ENCODE results near the gene LHX1. TPM values are rescaled to one million over a fixed set of nuclear protein-coding genes. Genes with fewer than 3 reads are reported as not detected.

Gene LHX1
- total RNA-seq, 1 donor from 2014 or later = 2.7 TPM

- H3K9me3 Mint-ChIP-seq = no peaks in the 10 kb centered on the region
- H3K36me3 Mint-ChIP-seq = peaks cover 6% of the 10 kb centered on the region
- DNase-seq (ENCODE audit: extremely low spot score, unreplicated experiment) = no peak
- peaks cover 46% of the 10 kb centered on the region for H3K4me1 Mint-ChIP-seq (ENCODE audit: unreplicated experiment)
- no peak overlapping the region for H3K27ac Mint-ChIP-seq
- H3K4me3 Mint-ChIP-seq = no peak overlapping the region
- TF ChIP-seq CTCF (conservative IDR thresholded peaks at IDR 0.05) = no peak
- no peaks in the 10 kb centered on the region for H3K27me3 Mint-ChIP-seq
Observed at GRCh38 chr17:36975922-36976515, 38.7 kb downstream of the LHX1 start.

GRCh38 chr17:36977066-36977465 is 39.8 kb downstream of the LHX1 start:
- H3K9me3 Mint-ChIP-seq = no peaks in the 10 kb centered on the region
- TF ChIP-seq CTCF (conservative IDR thresholded peaks at IDR 0.05) = no peak
- no peaks in the 10 kb centered on the region for H3K27me3 Mint-ChIP-seq
- no peak for DNase-seq (ENCODE audit: extremely low spot score, unreplicated experiment)
- peaks cover 12% of the 10 kb centered on the region for H3K36me3 Mint-ChIP-seq
- H3K4me3 Mint-ChIP-seq = no peak overlapping the region
- H3K4me1 Mint-ChIP-seq (ENCODE audit: unreplicated experiment) = peaks cover 39% of the 10 kb centered on the region
- H3K27ac Mint-ChIP-seq = no peak overlapping the region

- peaks cover 12% of the 10 kb centered on the region for H3K36me3 Mint-ChIP-seq
- H3K27ac Mint-ChIP-seq = no peak overlapping the region
- no peak overlapping the region for H3K4me3 Mint-ChIP-seq
- no peak for DNase-seq (ENCODE audit: extremely low spot score, unreplicated experiment)
- peaks cover 34% of the 10 kb centered on the region for H3K4me1 Mint-ChIP-seq (ENCODE audit: unreplicated experiment)
- no peaks in the 10 kb centered on the region for H3K9me3 Mint-ChIP-seq
- H3K27me3 Mint-ChIP-seq = no peaks in the 10 kb centered on the region
- TF ChIP-seq CTCF (conservative IDR thresholded peaks at IDR 0.05) = no peak
Observed at GRCh38 chr17:36977568-36977967, 40.3 kb downstream of the LHX1 start.

GRCh38 chr17:36978810-36979564 is 41.7 kb downstream of the LHX1 start:
- no peak for TF ChIP-seq CTCF (conservative IDR thresholded peaks at IDR 0.05)
- no peaks in the 10 kb centered on the region for H3K9me3 Mint-ChIP-seq
- no peak overlapping the region for H3K27ac Mint-ChIP-seq
- no peak overlapping the region for H3K4me3 Mint-ChIP-seq
- no peak for DNase-seq (ENCODE audit: extremely low spot score, unreplicated experiment)
- peaks cover 14% of the 10 kb centered on the region for H3K36me3 Mint-ChIP-seq
- no peaks in the 10 kb centered on the region for H3K27me3 Mint-ChIP-seq
- H3K4me1 Mint-ChIP-seq (ENCODE audit: unreplicated experiment) = peaks cover 25% of the 10 kb centered on the region

GRCh38 chr17:36979565-36979941 is 42.3 kb downstream of the LHX1 start:
- Mint-ChIP-seq H3K36me3 (peaks cover 18% of the 10 kb centered on the region), H3K27ac (no peak overlapping the region), H3K4me1 (ENCODE audit: unreplicated experiment) (peaks cover 25% of the 10 kb centered on the region), H3K9me3 (no peaks in the 10 kb centered on the region), H3K27me3 (no peaks in the 10 kb centered on the region), H3K4me3 (no peak overlapping the region)
- DNase-seq (ENCODE audit: extremely low spot score, unreplicated experiment) = no peak
- TF ChIP-seq CTCF (conservative IDR thresholded peaks at IDR 0.05) = no peak

Measured in type B pancreatic cell (in vitro differentiated cells).